Parathyroid adenoma (tissue), 2 donors: Measurements from ENCODE around the gene PML.
"Not testable (repeated sequence)": the region's sequence is repeated elsewhere in the genome, so short reads cannot be mapped to it uniquely, and the experiment has no call there.

Experiments
- H2AFZ ChIP-seq: fragments of 300-600 bp; sonication (generic); one replicate; pipeline ENCODE4 v1.7.0; 2017; ENCODE audit warnings: antibody characterized with exemption, mild to moderate bottlenecking
- H3K27ac ChIP-seq: fragments of 300-600 bp; sonication (generic); one replicate; pipeline ENCODE4 v1.7.0; 2017
- H3K27me3 ChIP-seq: fragments of 300-600 bp; sonication (generic); one replicate; pipeline ENCODE4 v1.7.0; 2017; ENCODE audit warnings: low read length; ENCODE audit not compliant: control insufficient read depth, insufficient read depth
- H3K36me3 ChIP-seq: fragments of 300-600 bp; sonication (generic); one replicate; pipeline ENCODE4 v1.7.0; 2017; ENCODE audit warnings: low read length; ENCODE audit not compliant: control insufficient read depth, insufficient read depth
- H3K4me1 ChIP-seq: fragments of 300-600 bp; sonication (generic); one replicate; pipeline ENCODE4 v1.7.0; 2017; ENCODE audit warnings: control low read depth
- H3K4me2 ChIP-seq: fragments of 300-600 bp; sonication (generic); one replicate; pipeline ENCODE4 v1.7.0; 2017; ENCODE audit warnings: low read length
- H3K4me3 ChIP-seq: fragments of 300-600 bp; sonication (generic); one replicate; pipeline ENCODE4 v1.7.0; 2017; ENCODE audit warnings: low read depth, low read length
- H3K79me2 ChIP-seq: fragments of 300-600 bp; sonication (generic); one replicate; pipeline ENCODE4 v1.7.0; 2017; ENCODE audit warnings: control low read depth
- H3K9ac ChIP-seq: fragments of 300-600 bp; sonication (generic); one replicate; pipeline ENCODE4 v1.7.0; 2017; ENCODE audit warnings: mild to moderate bottlenecking
- H3K9me3 ChIP-seq: fragments of 300-600 bp; sonication (generic); one replicate; pipeline ENCODE4 v1.7.0; 2017; ENCODE audit warnings: low read length; ENCODE audit not compliant: control insufficient read depth
- TF ChIP-seq, protein P1 (sequence below): fragments of 300-600 bp; sonication (generic); IDR thresholded peaks from one replicate; pipeline ENCODE4 v1.7.0; 2017; ENCODE audit warnings: antibody characterized with exemption, mild to moderate bottlenecking
- donor health status: primary hyperparathyroidism.

Gene PML

DNA sequence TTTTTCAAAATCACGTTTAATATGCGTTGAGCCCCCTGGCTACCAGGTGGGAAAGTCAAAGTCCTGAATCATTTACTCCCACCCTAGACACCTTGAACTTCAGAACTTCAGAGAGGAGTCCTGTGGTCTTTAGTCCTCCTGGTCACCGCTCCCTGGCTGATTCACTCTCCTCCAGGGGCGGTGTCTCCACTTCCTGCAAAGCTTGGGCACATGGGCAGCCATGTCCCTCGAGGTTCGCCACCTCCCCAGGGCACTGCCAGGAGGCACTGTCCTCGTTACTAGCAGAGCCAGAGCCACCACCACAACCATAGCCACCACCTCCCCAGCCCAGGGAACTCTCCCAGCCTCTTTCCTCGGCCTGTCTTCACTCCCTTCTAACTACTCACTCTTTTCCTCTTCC, 37.2 kb upstream of the PML start:
- TF ChIP-seq, protein P1, sequence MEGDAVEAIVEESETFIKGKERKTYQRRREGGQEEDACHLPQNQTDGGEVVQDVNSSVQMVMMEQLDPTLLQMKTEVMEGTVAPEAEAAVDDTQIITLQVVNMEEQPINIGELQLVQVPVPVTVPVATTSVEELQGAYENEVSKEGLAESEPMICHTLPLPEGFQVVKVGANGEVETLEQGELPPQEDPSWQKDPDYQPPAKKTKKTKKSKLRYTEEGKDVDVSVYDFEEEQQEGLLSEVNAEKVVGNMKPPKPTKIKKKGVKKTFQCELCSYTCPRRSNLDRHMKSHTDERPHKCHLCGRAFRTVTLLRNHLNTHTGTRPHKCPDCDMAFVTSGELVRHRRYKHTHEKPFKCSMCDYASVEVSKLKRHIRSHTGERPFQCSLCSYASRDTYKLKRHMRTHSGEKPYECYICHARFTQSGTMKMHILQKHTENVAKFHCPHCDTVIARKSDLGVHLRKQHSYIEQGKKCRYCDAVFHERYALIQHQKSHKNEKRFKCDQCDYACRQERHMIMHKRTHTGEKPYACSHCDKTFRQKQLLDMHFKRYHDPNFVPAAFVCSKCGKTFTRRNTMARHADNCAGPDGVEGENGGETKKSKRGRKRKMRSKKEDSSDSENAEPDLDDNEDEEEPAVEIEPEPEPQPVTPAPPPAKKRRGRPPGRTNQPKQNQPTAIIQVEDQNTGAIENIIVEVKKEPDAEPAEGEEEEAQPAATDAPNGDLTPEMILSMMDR = no peak
- no peak overlapping the region for H3K4me3 ChIP-seq
- no peaks in the 10 kb centered on the region for H3K9me3 ChIP-seq
- H3K4me1 ChIP-seq = no peaks in the 10 kb centered on the region
- H3K27me3 ChIP-seq = no peaks in the 10 kb centered on the region
- H3K79me2 ChIP-seq = no peaks in the 10 kb centered on the region
- no peaks in the 10 kb centered on the region for H3K36me3 ChIP-seq
- H3K4me2 ChIP-seq = no peak overlapping the region
- H3K9ac ChIP-seq = no peak overlapping the region
- H3K27ac ChIP-seq = no peak overlapping the region
- no peak overlapping the region for H2AFZ ChIP-seq

DNA sequence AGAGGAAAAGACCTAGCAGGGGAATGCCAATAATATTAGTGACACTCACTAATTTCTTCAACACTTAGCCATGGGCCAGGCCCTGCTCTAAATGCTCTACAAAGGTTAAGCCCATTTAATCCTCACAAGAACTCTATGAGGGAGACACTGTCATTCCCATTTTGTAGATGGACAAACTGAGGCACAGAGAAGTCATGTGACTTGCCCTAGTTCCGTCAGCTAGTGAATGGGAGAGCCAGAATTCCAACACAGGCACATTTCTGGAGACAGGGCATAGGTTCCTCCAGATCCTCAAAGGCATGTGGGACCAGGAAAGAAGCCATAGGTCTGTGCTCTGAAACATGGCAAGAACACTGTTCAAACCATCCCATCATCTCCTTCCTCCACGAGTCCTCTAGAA, 36.7 kb upstream of the PML start:
- Histone ChIP-seq H3K36me3 (no peaks in the 10 kb centered on the region), H2AFZ (no peak overlapping the region), H3K4me2 (no peak overlapping the region), H3K27me3 (no peaks in the 10 kb centered on the region), H3K9me3 (no peaks in the 10 kb centered on the region), H3K4me3 (no peak overlapping the region), H3K79me2 (no peaks in the 10 kb centered on the region), H3K9ac (no peak overlapping the region), H3K4me1 (no peaks in the 10 kb centered on the region), H3K27ac (no peak overlapping the region)
- TF ChIP-seq, protein P1 = no peak

DNA sequence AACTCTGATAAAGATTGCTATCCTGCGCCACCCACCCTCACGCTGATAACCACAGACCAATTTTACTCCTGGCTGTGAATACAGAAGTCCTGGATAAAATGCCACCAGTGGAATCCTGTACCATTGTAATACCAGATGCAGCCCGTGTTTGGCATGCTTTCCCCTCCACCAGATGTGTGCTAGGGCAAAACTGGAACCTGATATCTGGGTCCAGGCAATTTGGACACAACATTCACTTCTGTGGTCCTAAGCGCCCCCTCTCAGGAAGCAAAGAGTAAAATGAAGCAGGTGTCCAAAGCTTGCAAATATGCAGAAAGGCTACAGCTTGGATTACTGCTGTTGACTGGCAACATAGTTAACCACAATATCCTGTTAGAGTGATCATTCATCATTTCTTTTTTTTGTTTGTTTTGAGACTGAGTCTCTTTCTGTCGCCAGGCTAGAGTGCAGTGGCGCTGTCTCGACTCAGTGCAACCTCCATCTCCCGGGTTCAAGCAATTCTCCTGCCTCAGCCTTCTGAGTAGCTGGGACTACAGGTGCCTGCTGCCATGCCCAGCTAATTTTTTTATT, 35.4 kb upstream of the PML start:
- no peaks in the 10 kb centered on the region for H3K36me3 ChIP-seq
- H3K4me2 ChIP-seq = no peak overlapping the region
- no peak overlapping the region for H2AFZ ChIP-seq
- H3K27ac ChIP-seq = no peak overlapping the region
- TF ChIP-seq, protein P1 = no peak
- no peak overlapping the region for H3K9ac ChIP-seq
- no peaks in the 10 kb centered on the region for H3K27me3 ChIP-seq
- no peak overlapping the region for H3K4me3 ChIP-seq
- no peaks in the 10 kb centered on the region for H3K9me3 ChIP-seq
- no peaks in the 10 kb centered on the region for H3K4me1 ChIP-seq
- H3K79me2 ChIP-seq = no peaks in the 10 kb centered on the region

DNA sequence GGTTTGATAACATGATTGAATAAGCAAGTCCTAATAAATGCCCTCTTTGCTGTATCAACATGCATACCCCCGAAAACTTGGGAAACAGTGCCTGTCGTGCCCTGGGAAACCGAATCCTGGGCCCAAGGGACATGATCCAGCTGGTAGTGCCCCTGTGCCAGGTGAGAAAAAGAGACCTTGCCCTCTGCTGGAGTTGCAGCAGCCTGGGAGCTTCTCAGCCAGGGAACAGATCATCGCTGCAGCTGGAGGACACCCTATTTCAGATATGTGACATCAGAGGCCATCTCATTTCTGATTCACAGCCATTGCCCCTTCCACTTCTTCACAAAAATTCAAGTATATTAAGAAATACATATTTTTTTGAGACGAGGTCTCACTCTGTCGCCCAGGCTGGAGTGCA, 34.7 kb upstream of the PML start:
- TF ChIP-seq, protein P1 = no peak
- H3K4me1 ChIP-seq = no peaks in the 10 kb centered on the region
- H3K9me3 ChIP-seq = no peaks in the 10 kb centered on the region
- no peaks in the 10 kb centered on the region for H3K79me2 ChIP-seq
- no peak overlapping the region for H3K9ac ChIP-seq
- H3K36me3 ChIP-seq = no peaks in the 10 kb centered on the region
- no peak overlapping the region for H3K27ac ChIP-seq
- no peaks in the 10 kb centered on the region for H3K27me3 ChIP-seq
- no peak overlapping the region for H2AFZ ChIP-seq
- no peak overlapping the region for H3K4me2 ChIP-seq
- H3K4me3 ChIP-seq = no peak overlapping the region

DNA sequence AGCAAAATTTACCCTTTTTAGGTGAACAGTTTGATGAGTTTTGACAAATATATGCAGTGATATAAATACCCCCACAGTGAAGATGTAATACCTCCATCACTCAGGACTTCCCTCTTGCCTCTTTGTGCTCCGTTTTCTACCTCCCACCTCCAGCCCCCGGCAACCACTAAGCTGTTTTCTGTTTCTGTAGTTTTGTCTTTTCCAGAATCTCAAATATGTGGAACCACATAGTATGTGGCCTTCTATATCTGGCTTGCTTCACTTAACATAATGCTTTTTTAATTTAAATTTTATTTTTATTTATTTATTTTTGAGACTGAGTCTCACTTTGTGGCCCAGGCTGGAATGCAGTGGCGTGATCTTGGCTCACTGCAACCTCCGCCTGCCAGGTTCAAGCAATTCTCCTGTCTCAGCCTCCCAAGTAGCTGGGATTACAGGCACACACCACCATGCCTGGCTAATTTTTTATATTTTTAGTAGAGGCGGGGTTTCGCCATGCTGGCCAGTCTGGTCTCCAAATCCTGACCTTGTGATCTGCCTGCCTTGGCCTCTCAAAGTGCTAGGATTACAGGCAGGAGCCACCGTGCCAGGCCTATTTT, 33.9 kb upstream of the PML start:
- not testable (repeated sequence) for H3K4me2 ChIP-seq, H3K36me3 ChIP-seq, H3K27me3 ChIP-seq, H3K9me3 ChIP-seq, H3K4me1 ChIP-seq, H3K9ac ChIP-seq, H3K4me3 ChIP-seq, H2AFZ ChIP-seq, H3K27ac ChIP-seq, H3K79me2 ChIP-seq
